GM21529 (cell line): ENCODE measurements around the gene CIZ1.
A peak's percentile ranks its signal among the peaks of the same experiment; 100 is the strongest.

Experiments used
- ATAC-seq: cut with Tn5 transposase; IDR thresholded peaks from one replicate; pipeline ENCODE4 v1.9.1; 2021; ENCODE audit not compliant: unreplicated experiment

CIZ1 gene

GRCh38 chr9:128127990-128128835 lies 63.2 kb downstream of the CIZ1 start:
- peak; percentile 66 for ATAC-seq

GRCh38 chr9:128127568-128127989 lies 63.8 kb downstream of the CIZ1 start, which contains the start of gene PTGES2:
Gene PTGES2, minus strand, starts transcription at chr9:128127729. Its CDS starts 12 bp downstream, at chr9:128127717.
- peak; percentile 54 for ATAC-seq

- ATAC-seq = no peak
These were observed 65.6 kb downstream of the CIZ1 start for GRCh38 chr9:128125580-128126354.

GRCh38 chr9:128124873-128125579 lies 66.3 kb downstream of the CIZ1 start:
- ATAC-seq = no peak

- no peak for ATAC-seq
These were observed 66.9 kb downstream of the CIZ1 start for GRCh38 chr9:128124451-128124850.

GRCh38 chr9:128123451-128124080 lies 67.8 kb downstream of the CIZ1 start:
- no peak for ATAC-seq

GRCh38 chr9:128122809-128123175 lies 68.6 kb downstream of the CIZ1 start:
- ATAC-seq = no peak

GRCh38 chr9:128121924-128122808 lies 69.2 kb downstream of the CIZ1 start:
- no peak for ATAC-seq

- ATAC-seq = no peak
These were observed 69.9 kb downstream of the CIZ1 start for GRCh38 chr9:128121466-128121810.

- no peak for ATAC-seq
These were observed 70.5 kb downstream of the CIZ1 start for GRCh38 chr9:128120741-128121465.

GRCh38 chr9:128120061-128120740 lies 71.2 kb downstream of the CIZ1 start:
- no peak for ATAC-seq

- ATAC-seq = no peak
These were observed 72.3 kb downstream of the CIZ1 start for GRCh38 chr9:128118971-128119665.

- ATAC-seq = no peak
These were observed 72.9 kb downstream of the CIZ1 start for GRCh38 chr9:128118472-128118857.

- peak; percentile 60 for ATAC-seq
These were observed 73.5 kb downstream of the CIZ1 start for GRCh38 chr9:128117613-128118471.

GRCh38 chr9:128116104-128117083 lies 75.0 kb downstream of the CIZ1 start:
- ATAC-seq = no peak
